Astrocyte (in vitro differentiated cells and primary cell): Measurements from ENCODE around the gene SLC66A2. TPM values are rescaled to one million over a fixed set of nuclear protein-coding genes. Genes with fewer than 3 reads are reported as not detected.

ENCODE experiments used
- DNase-seq: peaks from one replicate; pipeline ENCODE4 v3.0.0-alpha.2; 2010; ENCODE audit warnings: low read depth
- FAIRE-seq: peaks from 2 replicates; lab custom pipeline; 2011; peaks lifted over from hg19 to GRCh38; lab: Jason Lieb, UNC
- H2AFZ ChIP-seq: 2 replicates; pipeline ENCODE4 v1.6.0; 2012; ENCODE audit warnings: low read depth, low read length, inconsistent platforms
- H3K27ac ChIP-seq: 2 replicates; pipeline ENCODE4 v1.5.1; 2011; ENCODE audit warnings: low read depth, low read length, inconsistent platforms
- H3K27me3 ChIP-seq: 2 replicates; pipeline ENCODE4 v1.6.0; 2011; ENCODE audit warnings: low read length, inconsistent platforms; ENCODE audit not compliant: insufficient read depth
- H3K36me3 ChIP-seq: 2 replicates; pipeline ENCODE4 v1.5.1; 2011; ENCODE audit warnings: low read length, inconsistent platforms; ENCODE audit not compliant: insufficient read depth
- H3K4me1 ChIP-seq: 2 replicates; pipeline ENCODE4 v1.5.1; 2011; ENCODE audit warnings: low read length, inconsistent platforms; ENCODE audit not compliant: insufficient read depth
- H3K4me2 ChIP-seq: 2 replicates; pipeline ENCODE4 v1.6.0; 2012; ENCODE audit warnings: low read length, inconsistent platforms
- H3K4me3 ChIP-seq: 2 replicates; pipeline ENCODE4 v1.5.1; 2011; ENCODE audit warnings: low read depth, mild to moderate bottlenecking, low read length, inconsistent platforms; ENCODE audit not compliant: insufficient read depth
- H3K79me2 ChIP-seq: 2 replicates; pipeline ENCODE4 v1.6.0; 2012; ENCODE audit warnings: mild to moderate bottlenecking, low read length, inconsistent platforms; ENCODE audit not compliant: insufficient read depth
- H3K9ac ChIP-seq: 2 replicates; pipeline ENCODE4 v1.6.0; 2012; ENCODE audit warnings: mild to moderate bottlenecking, low read length, inconsistent platforms
- H3K9me3 ChIP-seq: 2 replicates; pipeline ENCODE4 v1.5.1; 2012; ENCODE audit warnings: low read depth, mild to moderate bottlenecking, low read length, inconsistent platforms; ENCODE audit not compliant: insufficient read depth
- H4K20me1 ChIP-seq: 2 replicates; pipeline ENCODE4 v1.6.0; 2012; ENCODE audit warnings: low read length, inconsistent platforms; ENCODE audit not compliant: insufficient read depth
- H3K27ac Mint-ChIP-seq: one replicate; pipeline ENCODE4 v1.8.0; 2021; ENCODE audit warnings: mild to moderate bottlenecking, mixed read lengths; ENCODE audit not compliant: unreplicated experiment
- H3K27me3 Mint-ChIP-seq: one replicate; pipeline ENCODE4 v1.8.0; 2021; ENCODE audit warnings: low read depth, mixed read lengths; ENCODE audit not compliant: unreplicated experiment
- H3K36me3 Mint-ChIP-seq: one replicate; pipeline ENCODE4 v1.8.0; 2021; ENCODE audit warnings: low read depth, mixed read lengths; ENCODE audit not compliant: unreplicated experiment
- H3K4me1 Mint-ChIP-seq: one replicate; pipeline ENCODE4 v1.8.0; 2021; ENCODE audit warnings: low read depth, mixed read lengths; ENCODE audit not compliant: unreplicated experiment
- H3K4me3 Mint-ChIP-seq: one replicate; pipeline ENCODE4 v1.8.0; 2021; ENCODE audit warnings: mild to moderate bottlenecking, moderate library complexity, mixed read lengths; ENCODE audit not compliant: unreplicated experiment
- H3K9me3 Mint-ChIP-seq: one replicate; pipeline ENCODE4 v1.8.0; 2021; ENCODE audit warnings: mild to moderate bottlenecking, mixed read lengths; ENCODE audit not compliant: unreplicated experiment
- EZH2 ChIP-seq: IDR thresholded peaks from 2 replicates; pipeline ENCODE4 v1.6.1; 2012; ENCODE audit warnings: mild to moderate bottlenecking, low read length, inconsistent platforms; ENCODE audit not compliant: insufficient read depth
- total RNA-seq: library from RNA; stranded (reverse); gene quantifications from 2 replicates; pipeline ENCODE4 v1.2.1, GENCODE V29; 2021
- TF ChIP-seq, protein P1 (sequence below): IDR thresholded peaks from 2 replicates; pipeline ENCODE4 v1.5.1; 2011; ENCODE audit warnings: low read depth, mild to moderate bottlenecking, inconsistent platforms, low read length, moderate library complexity; ENCODE audit not compliant: insufficient read depth

SLC66A2 gene
- total RNA-seq, 1 donor from 2014 or later, result 25.3 TPM

DNA sequence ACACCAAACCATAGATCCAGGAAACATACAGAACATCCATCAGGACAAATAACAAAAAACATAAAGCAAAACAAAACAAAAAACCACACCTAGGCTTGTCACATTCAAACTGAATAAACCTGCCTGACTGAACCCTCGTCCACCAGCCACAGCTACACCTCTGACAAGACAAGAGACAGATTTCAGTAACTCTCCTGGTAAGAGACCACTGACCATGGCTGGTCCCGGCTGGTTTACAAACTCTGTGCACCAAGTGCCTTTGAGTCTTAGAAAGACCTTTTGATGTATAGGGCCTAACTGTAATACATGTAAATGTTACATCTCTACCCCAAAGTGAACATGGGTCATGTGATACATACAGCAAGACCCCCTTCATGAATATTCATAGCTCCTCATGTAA, 4.8 kb upstream of the SLC66A2 start:
- H3K9me3 ChIP-seq, result no peaks in the 10 kb centered on the region
- H3K27ac Mint-ChIP-seq, result no peak overlapping the region
- no peaks in the 10 kb centered on the region for H3K79me2 ChIP-seq
- no peak overlapping the region for H3K4me2 ChIP-seq
- FAIRE-seq (no peak), DNase-seq (no peak)
- no peak overlapping the region for H3K4me3 Mint-ChIP-seq
- H3K4me1 Mint-ChIP-seq, result peaks cover 14% of the 10 kb centered on the region
- H3K27me3 Mint-ChIP-seq, result no peaks in the 10 kb centered on the region
- no peak overlapping the region for H3K9ac ChIP-seq
- TF ChIP-seq, protein P1, sequence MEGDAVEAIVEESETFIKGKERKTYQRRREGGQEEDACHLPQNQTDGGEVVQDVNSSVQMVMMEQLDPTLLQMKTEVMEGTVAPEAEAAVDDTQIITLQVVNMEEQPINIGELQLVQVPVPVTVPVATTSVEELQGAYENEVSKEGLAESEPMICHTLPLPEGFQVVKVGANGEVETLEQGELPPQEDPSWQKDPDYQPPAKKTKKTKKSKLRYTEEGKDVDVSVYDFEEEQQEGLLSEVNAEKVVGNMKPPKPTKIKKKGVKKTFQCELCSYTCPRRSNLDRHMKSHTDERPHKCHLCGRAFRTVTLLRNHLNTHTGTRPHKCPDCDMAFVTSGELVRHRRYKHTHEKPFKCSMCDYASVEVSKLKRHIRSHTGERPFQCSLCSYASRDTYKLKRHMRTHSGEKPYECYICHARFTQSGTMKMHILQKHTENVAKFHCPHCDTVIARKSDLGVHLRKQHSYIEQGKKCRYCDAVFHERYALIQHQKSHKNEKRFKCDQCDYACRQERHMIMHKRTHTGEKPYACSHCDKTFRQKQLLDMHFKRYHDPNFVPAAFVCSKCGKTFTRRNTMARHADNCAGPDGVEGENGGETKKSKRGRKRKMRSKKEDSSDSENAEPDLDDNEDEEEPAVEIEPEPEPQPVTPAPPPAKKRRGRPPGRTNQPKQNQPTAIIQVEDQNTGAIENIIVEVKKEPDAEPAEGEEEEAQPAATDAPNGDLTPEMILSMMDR, result no peak
- no peak for TF ChIP-seq EZH2
- H3K27ac ChIP-seq, result no peak overlapping the region
- peaks cover 4% of the 10 kb centered on the region for H3K9me3 Mint-ChIP-seq
- peaks cover 13% of the 10 kb centered on the region for H3K4me1 ChIP-seq
- H3K36me3 Mint-ChIP-seq, result peaks cover 9% of the 10 kb centered on the region
- H3K4me3 ChIP-seq, result no peak overlapping the region
- H3K36me3 ChIP-seq, result no peaks in the 10 kb centered on the region
- no peaks in the 10 kb centered on the region for H3K27me3 ChIP-seq
- H4K20me1 ChIP-seq, result no peaks in the 10 kb centered on the region
- H2AFZ ChIP-seq, result no peak overlapping the region

DNA sequence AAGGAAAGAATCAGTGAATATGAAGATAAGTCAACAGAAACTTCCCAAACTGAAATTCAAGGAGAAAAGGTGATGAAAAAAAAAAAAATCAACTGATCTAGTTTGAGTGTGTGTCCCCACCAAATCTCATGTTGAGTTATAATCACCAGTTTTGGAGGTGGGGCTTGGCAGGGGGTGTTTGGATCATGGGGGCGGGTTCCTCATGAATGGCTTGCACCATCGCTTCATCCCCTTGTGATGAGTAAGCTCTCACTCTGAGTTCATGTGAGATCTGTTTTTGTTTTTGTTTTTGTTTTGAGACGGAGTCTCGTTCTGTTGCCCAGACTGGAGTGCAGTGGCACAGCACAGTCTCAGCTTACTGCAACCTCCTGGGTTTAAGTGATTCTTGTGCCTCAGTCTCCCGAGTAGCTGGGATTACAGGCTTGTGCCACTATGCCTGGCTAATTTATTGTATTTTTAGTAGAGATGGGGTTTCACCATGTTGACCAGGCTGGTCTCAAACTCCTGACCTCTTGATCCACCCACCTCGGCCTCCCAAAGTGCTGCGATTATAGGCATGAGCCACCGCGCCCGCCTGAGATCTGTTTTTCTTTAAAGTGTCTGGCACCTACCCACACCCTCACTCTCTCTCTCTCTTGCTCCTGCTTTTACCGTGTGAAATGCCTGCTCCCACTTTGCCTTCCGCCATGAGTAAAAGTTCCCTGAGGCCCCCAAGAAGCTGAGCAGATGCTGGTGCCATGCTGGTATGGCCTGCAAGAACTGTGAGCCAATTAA, 4.0 kb upstream of the SLC66A2 start:
- no peak for TF ChIP-seq EZH2
- TF ChIP-seq, protein P1, result no peak
- peaks cover 10% of the 10 kb centered on the region for H3K4me1 ChIP-seq
- H4K20me1 ChIP-seq, result peaks cover 3% of the 10 kb centered on the region
- no peak for FAIRE-seq
- no peaks in the 10 kb centered on the region for H3K27me3 ChIP-seq
- H3K79me2 ChIP-seq, result peaks cover 6% of the 10 kb centered on the region
- no peak overlapping the region for H2AFZ ChIP-seq
- no peaks in the 10 kb centered on the region for H3K9me3 ChIP-seq
- H3K4me3 ChIP-seq, result no peak overlapping the region
- no peak overlapping the region for H3K4me2 ChIP-seq
- H3K36me3 ChIP-seq, result no peaks in the 10 kb centered on the region
- Mint-ChIP-seq H3K9me3 (peaks cover 4% of the 10 kb centered on the region), H3K36me3 (peaks cover 9% of the 10 kb centered on the region), H3K4me1 (peaks cover 11% of the 10 kb centered on the region), H3K4me3 (no peak overlapping the region), H3K27me3 (no peaks in the 10 kb centered on the region), H3K27ac (no peak overlapping the region)
- H3K27ac ChIP-seq, result no peak overlapping the region
- DNase-seq, result no peak
- no peak overlapping the region for H3K9ac ChIP-seq

DNA sequence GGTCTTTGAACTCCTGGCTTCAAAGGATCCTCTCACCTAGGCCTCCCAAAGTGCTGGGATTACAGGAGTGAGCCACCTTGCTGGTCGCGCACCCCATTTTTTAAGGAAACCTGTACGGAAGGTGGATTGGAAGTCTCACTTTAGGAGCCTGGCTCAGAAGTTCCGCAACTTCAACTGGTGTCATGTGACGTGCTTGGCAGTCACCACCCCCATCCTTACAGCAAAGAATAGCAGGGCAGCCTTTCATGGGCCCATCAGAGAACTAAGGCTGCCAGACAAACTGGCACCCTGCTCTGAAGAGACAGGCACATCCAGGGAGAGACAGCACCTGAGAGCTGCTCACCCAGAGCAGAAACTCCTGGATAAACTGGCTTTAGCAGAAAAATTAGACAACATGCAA, 3.3 kb upstream of the SLC66A2 start:
- Mint-ChIP-seq H3K27ac (peak overlapping the region; percentile 80), H3K4me3 (no peak overlapping the region), H3K9me3 (peaks cover 4% of the 10 kb centered on the region), H3K4me1 (peaks cover 9% of the 10 kb centered on the region), H3K36me3 (peaks cover 9% of the 10 kb centered on the region), H3K27me3 (no peaks in the 10 kb centered on the region)
- DNase-seq (no peak), FAIRE-seq (no peak)
- Histone ChIP-seq H3K9ac (no peak overlapping the region), H3K4me3 (no peak overlapping the region), H2AFZ (no peak overlapping the region), H3K36me3 (no peaks in the 10 kb centered on the region), H3K4me2 (no peak overlapping the region), H3K27me3 (no peaks in the 10 kb centered on the region), H3K27ac (no peak overlapping the region), H3K79me2 (peaks cover 13% of the 10 kb centered on the region), H4K20me1 (peaks cover 9% of the 10 kb centered on the region), H3K4me1 (peaks cover 10% of the 10 kb centered on the region), H3K9me3 (no peaks in the 10 kb centered on the region)
- TF ChIP-seq, protein P1, result no peak
- TF ChIP-seq EZH2, result no peak
